ENCODE measurements around the gene TRAF3IP1.

DNA sequence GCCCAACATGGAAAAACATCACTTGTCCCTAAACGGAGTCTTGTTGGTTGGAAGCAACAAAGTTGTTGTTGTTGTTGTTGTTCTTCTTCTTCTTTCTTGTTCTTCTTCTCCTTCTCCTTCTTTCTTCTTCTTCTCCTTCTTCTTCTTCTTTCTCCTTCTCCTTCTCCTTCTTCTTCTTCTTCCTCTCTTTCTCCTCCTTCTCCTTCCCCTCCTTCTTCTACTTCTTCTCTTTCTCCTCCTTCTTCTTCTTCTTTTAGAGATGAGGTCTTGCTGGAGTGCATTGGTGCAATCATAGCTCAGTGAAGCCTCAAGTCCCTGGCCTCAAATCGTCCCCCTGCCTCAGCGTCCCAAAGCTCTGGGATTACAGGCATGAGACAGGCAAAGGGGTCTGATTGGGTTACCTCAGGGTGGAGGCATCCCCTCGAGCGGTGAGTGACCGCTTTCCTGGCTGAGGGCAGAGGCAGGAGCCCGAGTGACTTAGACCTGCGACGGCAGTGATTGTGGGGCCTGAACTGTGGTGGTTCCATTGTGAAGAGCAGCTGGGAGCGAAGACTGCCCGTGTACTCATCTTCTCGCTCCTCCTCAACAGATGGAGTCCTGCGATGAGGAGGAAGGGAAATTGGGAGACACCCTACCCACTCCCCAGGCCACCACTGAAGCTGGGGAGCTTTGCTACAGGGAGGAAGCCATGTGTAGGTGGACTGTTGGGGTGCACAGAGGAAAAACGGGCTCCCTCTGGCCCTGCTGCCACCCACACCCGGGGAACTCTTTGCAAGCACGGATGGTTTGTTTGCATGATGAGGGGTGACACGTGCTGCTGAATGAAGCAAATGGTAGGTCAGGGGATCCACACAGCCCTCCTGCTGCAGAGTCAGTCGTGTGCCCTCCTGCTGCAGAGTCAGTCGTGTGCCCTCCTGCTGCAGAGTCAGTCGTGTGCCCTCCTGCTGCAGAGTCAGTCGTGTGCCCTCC, 24.9 kb upstream of the TRAF3IP1 start:
- TF ChIP-seq, protein P1, sequence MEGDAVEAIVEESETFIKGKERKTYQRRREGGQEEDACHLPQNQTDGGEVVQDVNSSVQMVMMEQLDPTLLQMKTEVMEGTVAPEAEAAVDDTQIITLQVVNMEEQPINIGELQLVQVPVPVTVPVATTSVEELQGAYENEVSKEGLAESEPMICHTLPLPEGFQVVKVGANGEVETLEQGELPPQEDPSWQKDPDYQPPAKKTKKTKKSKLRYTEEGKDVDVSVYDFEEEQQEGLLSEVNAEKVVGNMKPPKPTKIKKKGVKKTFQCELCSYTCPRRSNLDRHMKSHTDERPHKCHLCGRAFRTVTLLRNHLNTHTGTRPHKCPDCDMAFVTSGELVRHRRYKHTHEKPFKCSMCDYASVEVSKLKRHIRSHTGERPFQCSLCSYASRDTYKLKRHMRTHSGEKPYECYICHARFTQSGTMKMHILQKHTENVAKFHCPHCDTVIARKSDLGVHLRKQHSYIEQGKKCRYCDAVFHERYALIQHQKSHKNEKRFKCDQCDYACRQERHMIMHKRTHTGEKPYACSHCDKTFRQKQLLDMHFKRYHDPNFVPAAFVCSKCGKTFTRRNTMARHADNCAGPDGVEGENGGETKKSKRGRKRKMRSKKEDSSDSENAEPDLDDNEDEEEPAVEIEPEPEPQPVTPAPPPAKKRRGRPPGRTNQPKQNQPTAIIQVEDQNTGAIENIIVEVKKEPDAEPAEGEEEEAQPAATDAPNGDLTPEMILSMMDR (IDR thresholded peaks at IDR 0.05) = no peak
- no peak for TF ChIP-seq POLR2A (IDR thresholded peaks at IDR 0.05)

All from uterus (tissue), 2 donors.